Measurements from ENCODE around the gene NHS. TPM values are rescaled to one million over a fixed set of nuclear protein-coding genes. Genes with fewer than 3 reads are reported as not detected.
"Not testable (repeated sequence)": the region's sequence is repeated elsewhere in the genome, so short reads cannot be mapped to it uniquely, and the experiment has no call there.

Gene NHS
- total RNA-seq, 1 donor = 10.5 TPM

DNA sequence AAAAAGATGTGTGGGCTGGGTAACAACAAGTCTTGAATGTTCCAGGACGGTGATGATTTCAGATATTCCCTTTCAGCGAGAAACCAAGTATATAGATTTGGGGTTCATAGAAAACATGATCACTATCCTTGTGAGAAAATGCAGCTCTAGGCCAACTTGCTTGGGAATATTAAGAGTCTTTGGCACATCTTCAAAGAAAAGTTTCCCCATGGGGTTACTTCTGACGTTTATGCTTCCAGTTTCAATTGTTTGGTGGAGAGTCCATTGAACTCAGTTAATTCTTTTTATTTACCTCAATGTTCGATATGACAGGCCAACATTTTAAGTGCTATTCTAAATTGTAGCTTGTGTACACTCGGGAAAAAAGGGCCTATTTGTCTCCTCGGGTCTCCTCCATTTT, 126.7 kb downstream of the NHS start:
- Histone ChIP-seq H3K4me1 (ENCODE audit: insufficient read depth, low read length) (peaks cover 11% of the 10 kb centered on the region), H2AFZ (ENCODE audit: low read length) (no peak overlapping the region), H3K36me3 (ENCODE audit: insufficient read depth, low read length) (no peaks in the 10 kb centered on the region), H4K20me1 (ENCODE audit: insufficient read depth, low read length) (peaks cover 3% of the 10 kb centered on the region), H3K27me3 (ENCODE audit: insufficient read depth, low read length) (no peaks in the 10 kb centered on the region), H3K4me2 (ENCODE audit: insufficient read depth, low read length) (no peak overlapping the region), H3K4me3 (ENCODE audit: insufficient read depth, low read length) (no peak overlapping the region), H3K27ac (ENCODE audit: low read depth, low read length) (no peak overlapping the region), H3K9me3 (ENCODE audit: low read depth, low read length) (no peaks in the 10 kb centered on the region), H3K79me2 (ENCODE audit: insufficient read depth, low read length) (peaks cover 21% of the 10 kb centered on the region)
- TF ChIP-seq, protein P1, sequence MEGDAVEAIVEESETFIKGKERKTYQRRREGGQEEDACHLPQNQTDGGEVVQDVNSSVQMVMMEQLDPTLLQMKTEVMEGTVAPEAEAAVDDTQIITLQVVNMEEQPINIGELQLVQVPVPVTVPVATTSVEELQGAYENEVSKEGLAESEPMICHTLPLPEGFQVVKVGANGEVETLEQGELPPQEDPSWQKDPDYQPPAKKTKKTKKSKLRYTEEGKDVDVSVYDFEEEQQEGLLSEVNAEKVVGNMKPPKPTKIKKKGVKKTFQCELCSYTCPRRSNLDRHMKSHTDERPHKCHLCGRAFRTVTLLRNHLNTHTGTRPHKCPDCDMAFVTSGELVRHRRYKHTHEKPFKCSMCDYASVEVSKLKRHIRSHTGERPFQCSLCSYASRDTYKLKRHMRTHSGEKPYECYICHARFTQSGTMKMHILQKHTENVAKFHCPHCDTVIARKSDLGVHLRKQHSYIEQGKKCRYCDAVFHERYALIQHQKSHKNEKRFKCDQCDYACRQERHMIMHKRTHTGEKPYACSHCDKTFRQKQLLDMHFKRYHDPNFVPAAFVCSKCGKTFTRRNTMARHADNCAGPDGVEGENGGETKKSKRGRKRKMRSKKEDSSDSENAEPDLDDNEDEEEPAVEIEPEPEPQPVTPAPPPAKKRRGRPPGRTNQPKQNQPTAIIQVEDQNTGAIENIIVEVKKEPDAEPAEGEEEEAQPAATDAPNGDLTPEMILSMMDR (IDR thresholded peaks at IDR 0.05; ENCODE audit: extremely low read depth, low read depth, low read length) = no peak
- no peak for DNase-seq (ENCODE audit: insufficient read length, low spot score, missing footprints)

- H3K27ac ChIP-seq (ENCODE audit: low read depth, low read length); DNase-seq (ENCODE audit: insufficient read length, low spot score, missing footprints); H3K36me3 ChIP-seq (ENCODE audit: insufficient read depth, low read length); H3K9me3 ChIP-seq (ENCODE audit: low read depth, low read length); H4K20me1 ChIP-seq (ENCODE audit: insufficient read depth, low read length); H3K4me3 ChIP-seq (ENCODE audit: insufficient read depth, low read length); H3K27me3 ChIP-seq (ENCODE audit: insufficient read depth, low read length); H2AFZ ChIP-seq (ENCODE audit: low read length); H3K4me2 ChIP-seq (ENCODE audit: insufficient read depth, low read length); H3K4me1 ChIP-seq (ENCODE audit: insufficient read depth, low read length): not testable (repeated sequence)
- peaks cover 14% of the 10 kb centered on the region for H3K79me2 ChIP-seq (ENCODE audit: insufficient read depth, low read length)
Observed at GRCh38 chrX:17506352-17506751, 131.4 kb downstream of the NHS start.

GRCh38 chrX:17511556-17511955, 136.6 kb downstream of the NHS start:
- H3K4me1 ChIP-seq (ENCODE audit: insufficient read depth, low read length) = no peaks in the 10 kb centered on the region
- no peaks in the 10 kb centered on the region for H3K36me3 ChIP-seq (ENCODE audit: insufficient read depth, low read length)
- H3K4me3 ChIP-seq (ENCODE audit: insufficient read depth, low read length) = no peak overlapping the region
- H3K9me3 ChIP-seq (ENCODE audit: low read depth, low read length) = no peaks in the 10 kb centered on the region
- no peaks in the 10 kb centered on the region for H3K27me3 ChIP-seq (ENCODE audit: insufficient read depth, low read length)
- DNase-seq (ENCODE audit: insufficient read length, low spot score, missing footprints) = no peak
- H4K20me1 ChIP-seq (ENCODE audit: insufficient read depth, low read length) = no peaks in the 10 kb centered on the region
- H3K4me2 ChIP-seq (ENCODE audit: insufficient read depth, low read length) = no peak overlapping the region
- H3K79me2 ChIP-seq (ENCODE audit: insufficient read depth, low read length) = peaks cover 2% of the 10 kb centered on the region
- no peak overlapping the region for H2AFZ ChIP-seq (ENCODE audit: low read length)
- H3K27ac ChIP-seq (ENCODE audit: low read depth, low read length) = no peak overlapping the region
- TF ChIP-seq, protein P1 (IDR thresholded peaks at IDR 0.05; ENCODE audit: extremely low read depth, low read depth, low read length) = no peak

DNA sequence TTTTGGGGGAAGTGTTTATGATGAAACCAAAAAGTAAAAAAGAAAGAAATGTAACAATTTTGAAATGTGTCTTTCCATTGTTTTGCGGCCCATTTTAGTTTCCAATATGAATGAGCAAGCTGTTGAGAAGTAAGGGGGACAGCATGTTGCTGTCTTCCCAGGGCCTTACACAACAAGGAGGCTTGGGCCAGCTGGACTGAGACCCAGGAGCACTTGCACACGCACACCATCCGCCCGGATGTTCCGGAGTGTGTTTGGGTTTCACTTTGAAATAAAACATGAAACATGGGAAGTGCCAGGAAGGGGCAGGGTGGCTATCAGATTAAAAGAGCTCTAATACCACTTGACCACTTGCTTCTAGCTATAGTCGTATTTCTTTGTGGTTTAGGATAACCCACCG, 144.4 kb downstream of the NHS start:
- peaks cover 11% of the 10 kb centered on the region for H3K79me2 ChIP-seq (ENCODE audit: insufficient read depth, low read length)

More for the DNA sequence above, 144.4 kb downstream of the NHS start:
- peak overlapping the region; percentile 20 for H3K27ac ChIP-seq (ENCODE audit: low read depth, low read length)
- no peaks in the 10 kb centered on the region for H4K20me1 ChIP-seq (ENCODE audit: insufficient read depth, low read length)
- H3K4me2 ChIP-seq (ENCODE audit: insufficient read depth, low read length) = peak overlapping the region; percentile 62
- no peaks in the 10 kb centered on the region for H3K36me3 ChIP-seq (ENCODE audit: insufficient read depth, low read length)
- no peaks in the 10 kb centered on the region for H3K27me3 ChIP-seq (ENCODE audit: insufficient read depth, low read length)
- TF ChIP-seq, protein P1 (IDR thresholded peaks at IDR 0.05; ENCODE audit: extremely low read depth, low read depth, low read length) = no peak
- no peaks in the 10 kb centered on the region for H3K9me3 ChIP-seq (ENCODE audit: low read depth, low read length)
- DNase-seq (ENCODE audit: insufficient read length, low spot score, missing footprints) = no peak
- no peak overlapping the region for H2AFZ ChIP-seq (ENCODE audit: low read length)
- H3K4me3 ChIP-seq (ENCODE audit: insufficient read depth, low read length) = peak overlapping the region; percentile 31
- peaks cover 12% of the 10 kb centered on the region for H3K4me1 ChIP-seq (ENCODE audit: insufficient read depth, low read length)

Data from osteoblast (primary cell).